Lower lobe of right lung (tissue), 2 donors: ENCODE data around the gene SORL1-AS1.
A peak's percentile ranks its signal among the peaks of the same experiment; 100 is the strongest.

ENCODE experiments used
- ATAC-seq, 2 donors: fragments of 200-7000 bp; cut with Tn5 transposase; one replicate each; pipeline ENCODE4 v1.9.1; 2020 to 2022; ENCODE audit warnings: mild to moderate bottlenecking in 2 of 2, moderate library complexity in 2 of 2
- DNase-seq: peaks from one replicate; pipeline ENCODE4 v3.0.0-alpha.2; 2020
- H3K27ac ChIP-seq: fragments of 200-600 bp; one replicate; pipeline ENCODE4 v1.8.0; 2022
- H3K27me3 ChIP-seq: fragments of 200-600 bp; one replicate; pipeline ENCODE4 v1.8.0; 2022; ENCODE audit warnings: low read depth
- H3K36me3 ChIP-seq: fragments of 200-600 bp; one replicate; pipeline ENCODE4 v1.8.0; 2022; ENCODE audit warnings: mild to moderate bottlenecking
- H3K4me1 ChIP-seq: fragments of 200-600 bp; one replicate; pipeline ENCODE4 v1.8.0; 2022
- H3K4me3 ChIP-seq: fragments of 200-600 bp; one replicate; pipeline ENCODE4 v1.8.0; 2022; ENCODE audit warnings: mild to moderate bottlenecking
- H3K9me3 ChIP-seq: fragments of 200-600 bp; one replicate; pipeline ENCODE4 v1.8.0; 2022
- CTCF ChIP-seq: fragments of 200-600 bp; IDR thresholded peaks from one replicate; pipeline ENCODE4 v1.8.0; 2022; ENCODE audit warnings: antibody characterized with exemption, mild to moderate bottlenecking
- intact Hi-C: fragments of 100-400 bp; cut with DNase I; formaldehyde crosslinking; loops from one replicate; pipeline ENCODE4 v1.11.0; 2022
- donor health status: DM: no; HTN: yes; CAD: no; lungs with severe emphysema.

The SORL1-AS1 gene

DNA sequence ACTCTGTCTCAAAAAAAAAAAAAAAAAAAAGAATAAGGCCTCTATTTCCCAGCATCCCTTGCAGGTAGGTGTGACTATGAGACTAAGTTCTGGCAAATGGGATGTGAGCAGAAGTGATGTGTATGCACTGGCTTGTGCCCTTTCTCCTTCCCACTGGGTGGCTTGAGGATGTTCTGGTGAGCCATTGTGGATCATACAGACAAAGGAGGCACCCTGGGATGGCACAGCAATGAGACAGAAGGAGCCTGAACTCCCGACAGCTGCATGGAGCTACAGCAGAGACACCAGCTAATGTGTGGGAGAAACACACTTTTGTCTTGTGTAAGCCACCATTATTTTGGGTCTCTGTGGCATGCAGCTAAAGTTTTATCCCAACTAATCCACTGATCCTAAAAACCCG is 11.2 kb downstream of the SORL1-AS1 start:
- ATAC-seq (no peak), DNase-seq (no peak)
- intact Hi-C loops, result no loop called here
- Histone ChIP-seq H3K4me3 (no peak overlapping the region), H3K4me1 (peaks cover 14% of the 10 kb centered on the region), H3K36me3 (no peaks in the 10 kb centered on the region), H3K27me3 (no peaks in the 10 kb centered on the region), H3K27ac (no peak overlapping the region), H3K9me3 (no peaks in the 10 kb centered on the region)
- no peak for TF ChIP-seq CTCF

- Histone ChIP-seq H3K4me3 (no peak overlapping the region), H3K9me3 (no peaks in the 10 kb centered on the region), H3K27ac (no peak overlapping the region), H3K27me3 (no peaks in the 10 kb centered on the region), H3K36me3 (no peaks in the 10 kb centered on the region), H3K4me1 (peaks cover 14% of the 10 kb centered on the region)
- no peak for ATAC-seq
- intact Hi-C loops, result no loop called here
- DNase-seq, result no peak
- TF ChIP-seq CTCF, result no peak
These were observed 13.0 kb downstream of the SORL1-AS1 start for GRCh38 chr11:121439759-121440158.

GRCh38 chr11:121439337-121439736 is 13.4 kb downstream of the SORL1-AS1 start:
- Histone ChIP-seq H3K4me3 (no peak overlapping the region), H3K27me3 (no peaks in the 10 kb centered on the region), H3K27ac (no peak overlapping the region), H3K4me1 (peaks cover 14% of the 10 kb centered on the region), H3K36me3 (no peaks in the 10 kb centered on the region), H3K9me3 (no peaks in the 10 kb centered on the region)
- intact Hi-C loops, result no loop called here
- DNase-seq (no peak), ATAC-seq (no peak)
- TF ChIP-seq CTCF, result no peak

- DNase-seq, result no peak
- Histone ChIP-seq H3K4me1 (peaks cover 14% of the 10 kb centered on the region), H3K36me3 (no peaks in the 10 kb centered on the region), H3K4me3 (no peak overlapping the region), H3K27me3 (no peaks in the 10 kb centered on the region), H3K27ac (no peak overlapping the region), H3K9me3 (no peaks in the 10 kb centered on the region)
- ATAC-seq, result peak in 1 of 2 donors; percentile 10
- no peak for TF ChIP-seq CTCF
- intact Hi-C loops, result no loop called here
These were observed 15.1 kb downstream of the SORL1-AS1 start for GRCh38 chr11:121437686-121438078.

- no peak for TF ChIP-seq CTCF
- intact Hi-C loops, result no loop called here
- no peaks in the 10 kb centered on the region for H3K36me3 ChIP-seq
- no peak overlapping the region for H3K4me3 ChIP-seq
- ATAC-seq, result peak; percentile 48 to 61
- H3K9me3 ChIP-seq, result no peaks in the 10 kb centered on the region
- H3K27me3 ChIP-seq, result no peaks in the 10 kb centered on the region
- peaks cover 14% of the 10 kb centered on the region for H3K4me1 ChIP-seq
- H3K27ac ChIP-seq, result no peak overlapping the region
- DNase-seq, result no peak
These were observed 15.6 kb downstream of the SORL1-AS1 start for GRCh38 chr11:121437018-121437685.
